IMR-90 (cell line): ENCODE measurements around the gene BRMS1. TPM values are rescaled to one million over a fixed set of nuclear protein-coding genes. Genes with fewer than 3 reads are reported as not detected.

Experiments
- ATAC-seq: fragments of 200-7000 bp; cut with Tn5 transposase; 2 replicates; pipeline ENCODE4 v1.9.1; 2020; ENCODE audit warnings: low read depth, mild to moderate bottlenecking, moderate library complexity
- BruUV-seq: library from RNA; stranded (reverse); fragments of 400-500 nt; replicated peaks from 2 replicates; lab custom pipeline; 2021; lab: Mats Ljungman, UMichigan
- CTCF ChIA-PET: fragments of 300-600 bp; formaldehyde crosslinking; extraction: SDS; loops from one replicate; lab custom pipeline; 2021; ENCODE audit warnings: antibody characterized with exemption; lab: Yijun Ruan, JAX
- POLR2A ChIA-PET: fragments of 300-600 bp; sonication (Branson Sonifier 250); formaldehyde crosslinking; loops from one replicate; lab custom pipeline; 2022; ENCODE audit warnings: antibody characterized with exemption; ENCODE audit not compliant: unreplicated experiment; lab: Charles Lee
- DNase-seq: peaks from one replicate; pipeline ENCODE4 v3.0.0; 2013
- H2AFZ ChIP-seq: replicated peaks from 2 replicates; pipeline ENCODE3; 2013; ENCODE audit warnings: low read length, mild to moderate bottlenecking; ENCODE audit not compliant: poor library complexity
- H2AK5ac ChIP-seq: 2 replicates; pipeline ENCODE4 v1.6.1; 2013; ENCODE audit warnings: low read depth, low read length, inconsistent platforms
- H2AK9ac ChIP-seq: replicated peaks from 2 replicates; pipeline ENCODE3; 2013; ENCODE audit warnings: mild to moderate bottlenecking, low read depth, low read length, moderate library complexity; ENCODE audit not compliant: poor library complexity
- H2BK120ac ChIP-seq: 2 replicates; pipeline ENCODE4 v1.6.1; 2013; ENCODE audit warnings: low read depth, low read length, inconsistent platforms
- H2BK15ac ChIP-seq: 3 replicates; pipeline ENCODE4 v1.6.1; 2013; ENCODE audit warnings: low read depth, low read length, inconsistent platforms
- H2BK20ac ChIP-seq: 2 replicates; pipeline ENCODE4 v1.6.1; 2013; ENCODE audit warnings: low read depth, mild to moderate bottlenecking, inconsistent platforms, low read length, moderate library complexity
- H2BK5ac ChIP-seq: 2 replicates; pipeline ENCODE4 v1.6.1; 2013; ENCODE audit warnings: mild to moderate bottlenecking, low read depth, low read length, inconsistent platforms; ENCODE audit not compliant: poor library complexity, severe bottlenecking
- H3K14ac ChIP-seq: replicated peaks from 2 replicates; pipeline ENCODE4 v1.6.1; 2013; ENCODE audit warnings: low read depth, low read length, inconsistent platforms
- H3K18ac ChIP-seq: 2 replicates; pipeline ENCODE4 v1.6.1; 2013; ENCODE audit warnings: low read depth, low read length, control low read depth
- H3K23ac ChIP-seq: 2 replicates; pipeline ENCODE4 v1.6.1; 2013; ENCODE audit warnings: low read depth, low read length, inconsistent platforms
- H3K27ac ChIP-seq: 2 replicates; pipeline ENCODE4 v1.5.1; 2013; ENCODE audit warnings: mild to moderate bottlenecking, control low read depth, low read length; ENCODE audit not compliant: insufficient read depth
- H3K27me3 ChIP-seq: 2 replicates; pipeline ENCODE4 v1.6.1; 2013; ENCODE audit warnings: low read length; ENCODE audit not compliant: control insufficient read depth, insufficient read depth
- H3K36me3 ChIP-seq: 2 replicates; pipeline ENCODE4 v1.6.1; 2013; ENCODE audit warnings: low read length, mixed read lengths; ENCODE audit not compliant: control insufficient read depth, insufficient read depth
- H3K4ac ChIP-seq: 2 replicates; pipeline ENCODE4 v1.6.1; 2013; ENCODE audit warnings: low read depth, low read length, inconsistent platforms
- H3K4me1 ChIP-seq: 2 replicates; pipeline ENCODE4 v1.6.1; 2013; ENCODE audit warnings: low read length, mixed read lengths; ENCODE audit not compliant: control insufficient read depth, insufficient read depth
- H3K4me2 ChIP-seq: 2 replicates; pipeline ENCODE4 v1.6.1; 2013; ENCODE audit warnings: low read depth, mild to moderate bottlenecking, control low read depth, low read length, moderate library complexity
- H3K4me3 ChIP-seq: 2 replicates; pipeline ENCODE4 v1.5.1; 2013; ENCODE audit warnings: low read depth, mild to moderate bottlenecking, control low read depth, low read length, moderate library complexity; ENCODE audit not compliant: insufficient read depth
- H3K56ac ChIP-seq: 2 replicates; pipeline ENCODE4 v1.6.1; 2013; ENCODE audit warnings: low read length, inconsistent platforms; ENCODE audit not compliant: insufficient read depth; ENCODE audit errors: extremely low read depth
- H3K79me1 ChIP-seq, 2 experiments: 2 replicates each; pipeline ENCODE4 v1.6.1; 2013; ENCODE audit warnings: low read length in 2 of 2, inconsistent platforms in 1 of 2, low read depth in 1 of 2
- H3K9ac ChIP-seq: 2 replicates; pipeline ENCODE4 v1.6.1; 2013; ENCODE audit warnings: low read depth, low read length, control low read depth
- H3K9me1 ChIP-seq: 2 replicates; pipeline ENCODE4 v1.6.1; 2013; ENCODE audit warnings: low read length, inconsistent platforms; ENCODE audit not compliant: insufficient read depth
- H3K9me3 ChIP-seq: 2 replicates; pipeline ENCODE4 v1.6.1; 2013; ENCODE audit warnings: low read length; ENCODE audit not compliant: control insufficient read depth, insufficient read depth
- H4K20me1 ChIP-seq: 2 replicates; pipeline ENCODE4 v1.6.1; 2013; ENCODE audit warnings: low read length, inconsistent platforms; ENCODE audit not compliant: insufficient read depth
- H4K5ac ChIP-seq: 2 replicates; pipeline ENCODE4 v1.6.1; 2013; ENCODE audit warnings: mild to moderate bottlenecking, low read depth, low read length, control low read depth
- H4K8ac ChIP-seq, 2 experiments: 2 replicates each; pipeline ENCODE4 v1.6.1; 2013; ENCODE audit warnings: low read depth in 2 of 2, low read length in 2 of 2, control low read depth in 1 of 2, inconsistent platforms in 1 of 2
- H4K91ac ChIP-seq: 2 replicates; pipeline ENCODE4 v1.6.1; 2013; ENCODE audit warnings: low read depth, low read length, inconsistent platforms; ENCODE audit not compliant: insufficient read depth
- BHLHE40 ChIP-seq: fragments of 150-350 bp; IDR thresholded peaks from 2 replicates; pipeline ENCODE4 v1.6.1; 2016; ENCODE audit warnings: mild to moderate bottlenecking, low read depth, low read length
- CHD1 ChIP-seq: IDR thresholded peaks from 2 replicates; pipeline ENCODE4 v1.6.1; 2012; ENCODE audit warnings: low read depth, low read length, improper control_type of control experiment
- FOS ChIP-seq: fragments of 150-350 bp; IDR thresholded peaks from 2 replicates; pipeline ENCODE4 v1.6.1; 2016; ENCODE audit warnings: low read depth, low read length
- MXI1 ChIP-seq: IDR thresholded peaks from 2 replicates; pipeline ENCODE4 v1.6.1; 2012; ENCODE audit warnings: low read depth, mild to moderate bottlenecking, low read length, moderate library complexity, borderline replicate concordance
- POLR2A ChIP-seq: IDR thresholded peaks from 2 replicates; pipeline ENCODE4 v1.6.1; 2012; ENCODE audit warnings: mild to moderate bottlenecking, low read depth, low read length
- RFX5 ChIP-seq: IDR thresholded peaks from 2 replicates; pipeline ENCODE4 v1.8.0; 2012; ENCODE audit warnings: low read depth, mild to moderate bottlenecking, low read length, moderate library complexity
- WGBS, 2 experiments: methylation state at CpG; one replicate each; pipeline versions ENCODE4 v1.1.5 to v1.1.7; 2013; ENCODE audit warnings: missing lambda C conversion rate in 2 of 2; ENCODE audit not compliant: insufficient read length in 1 of 2; ENCODE audit errors: extremely low coverage in 2 of 2; 5-methylcytosine and 5-hydroxymethylcytosine counted together
- dilution Hi-C: fragments of 300-500 bp; cut with HindIII; formaldehyde crosslinking; loops from one replicate; pipeline ENCODE4 v1.14.3; 2018; ENCODE audit warnings: low sequenced_read_pairs; ENCODE audit not compliant: unreplicated experiment
- in situ Hi-C: fragments of 300-500 bp; cut with MboI; formaldehyde crosslinking; loops from 3 replicates; pipeline ENCODE4 v1.14.3; 2019; ENCODE audit warnings: low sequenced_read_pairs, inconsistent platforms, mixed read lengths
- intact Hi-C: fragments of 100-400 bp; cut with micrococcal nuclease; formaldehyde crosslinking; loops from 2 replicates; pipeline ENCODE4 v1.10.0; 2022
- polyA plus RNA-seq, 3 experiments: library from polyadenylated mRNA; depleted of rRNA; stranded (reverse); fragments of >200 nt; gene quantifications; 2 replicates each; pipeline ENCODE4 v1.2.3, GENCODE V29; 2012; ENCODE audit warnings: low replicate concordance in 1 of 3
- total RNA-seq: library from RNA; depleted of rRNA; stranded (reverse); fragments of >200 nt; gene quantifications from 2 replicates; pipeline ENCODE4 v1.2.3, GENCODE V29; 2012

The BRMS1 gene
- total and polyA plus RNA-seq, 2 of the 4 experiments (the other 2 are of a cell fraction): 48.3 to 57.9 TPM

GRCh38 chr11:66314561-66315497, 30.1 kb downstream of the BRMS1 start (continued):
- no peak for TF ChIP-seq MXI1
- no peak for TF ChIP-seq CHD1
- no peak for TF ChIP-seq BHLHE40

GRCh38 chr11:66314186-66314501, 30.8 kb downstream of the BRMS1 start:
- Histone ChIP-seq H2AK9ac (peak overlapping the region; percentile 93), H2AK5ac (peak overlapping the region; percentile 77), H4K20me1 (peaks cover 39% of the 10 kb centered on the region), H3K27ac (peak overlapping the region; percentile 93), H4K8ac (peak overlapping the region; percentile 67 to 74; a peak in 3 of 4 replicates), H3K14ac (peak overlapping the region; percentile 94), H3K9ac (peak overlapping the region; percentile 95), H3K36me3 (no peaks in the 10 kb centered on the region), H3K4me2 (peak overlapping the region; percentile 85), H3K56ac (peak overlapping the region; percentile 67; the same call in 1 of the 2 replicates), H3K9me1 (peaks cover 10% of the 10 kb centered on the region), H3K9me3 (no peaks in the 10 kb centered on the region), H2BK120ac (peak overlapping the region; percentile 89; the same call in 1 of the 2 replicates), H3K4me3 (peak overlapping the region; percentile 72), H2AFZ (no peak overlapping the region), H3K79me1 (peaks cover 0 to 41% of the 10 kb centered on the region in 2 experiments; a peak in 2 of 4 replicates), H3K23ac (peak overlapping the region; percentile 90), H4K5ac (peak overlapping the region; percentile 90), H2BK20ac (peak overlapping the region; percentile 32), H3K4me1 (peaks cover 32% of the 10 kb centered on the region), H3K27me3 (no peaks in the 10 kb centered on the region), H2BK15ac (peak overlapping the region; percentile 69; the same call in 1 of the 3 replicates), H2BK5ac (peak overlapping the region; percentile 77), H4K91ac (peak overlapping the region; percentile 77), H3K18ac (peak overlapping the region; percentile 35), H3K4ac (peak overlapping the region; percentile 81)
- TF ChIP-seq RFX5: no peak
- no peak for TF ChIP-seq FOS
- TF ChIP-seq POLR2A: peak; percentile 68; the same call in 1 of the 2 replicates
- ATAC-seq (no peak), DNase-seq (no peak)
- in situ Hi-C loops: no loop called here
- no CpG with 5 or more reads among the region's 1 CpG for WGBS, 2 experiments
- ChIA-PET POLR2A (interaction anchor here (1.7 to 2.9 kb wide), 2 partner anchors 13 to 15 kb away, joined by 7 to 18 read pairs; no protein-coding TSS in a partner anchor), CTCF (no interaction called here)
- BruUV-seq: no TSS peak
- dilution Hi-C loops: no loop called here
- intact Hi-C loops: no loop called here
